Frontal cortex (tissue), 4 donors: ENCODE data around the gene PLEKHS1. TPM values are rescaled to one million over a fixed set of nuclear protein-coding genes. Genes with fewer than 3 reads are reported as not detected.
"Not testable (repeated sequence)": the region's sequence is repeated elsewhere in the genome, so short reads cannot be mapped to it uniquely, and the experiment has no call there.

Source experiments
- DNase-seq, 2 donors: peaks; one replicate each; pipeline ENCODE4 v3.0.0; 2012; ENCODE audit warnings: low spot score in 2 of 2
- FAIRE-seq: peaks from 2 replicates; lab custom pipeline; 2012; peaks lifted over from hg19 to GRCh38; lab: Jason Lieb, UNC
- total RNA-seq: library from RNA; depleted of rRNA; stranded (reverse); fragments of >200 nt; gene quantifications from one replicate; pipeline ENCODE4 v1.2.3, GENCODE V29; 2014
- donor health status: control.
- donor health status: control.
- donor health status: control.

The PLEKHS1 gene
- total RNA-seq, 1 donor from 2014 or later: not detected

GRCh38 chr10:113780681-113781250, 29.3 kb downstream of the PLEKHS1 start:
- no peak for FAIRE-seq
- peak; percentile 16 to 24 for DNase-seq

- FAIRE-seq (no peak), DNase-seq (no peak)
Measured at GRCh38 chr10:113782367-113782766, 30.9 kb downstream of the PLEKHS1 start.

- no peak for DNase-seq
- FAIRE-seq: no peak
Measured at GRCh38 chr10:113782986-113783704, 31.7 kb downstream of the PLEKHS1 start.

- no peak for FAIRE-seq
- DNase-seq: peak in 1 of 2 donors; percentile 13
Measured at GRCh38 chr10:113788604-113789083, 37.2 kb downstream of the PLEKHS1 start.

- DNase-seq: no peak
- no peak for FAIRE-seq
Measured at GRCh38 chr10:113791691-113792090, 40.2 kb downstream of the PLEKHS1 start.

- DNase-seq (no peak), FAIRE-seq (no peak)
Measured at GRCh38 chr10:113801569-113801968, 50.1 kb downstream of the PLEKHS1 start.

GRCh38 chr10:113802997-113803396, 51.5 kb downstream of the PLEKHS1 start:
- DNase-seq (no peak), FAIRE-seq (no peak)

GRCh38 chr10:113806503-113806902, 55.0 kb downstream of the PLEKHS1 start:
- DNase-seq: no peak
- FAIRE-seq: no peak

GRCh38 chr10:113808168-113808567, 56.7 kb downstream of the PLEKHS1 start:
- FAIRE-seq (no peak), DNase-seq (no peak)

- not testable (repeated sequence) for FAIRE-seq
Measured at GRCh38 chr10:113814700-113815099, 63.2 kb downstream of the PLEKHS1 start.

GRCh38 chr10:113819989-113820388, 68.5 kb downstream of the PLEKHS1 start:
- DNase-seq (no peak), FAIRE-seq (no peak)

More at GRCh38 chr10:113814700-113815099, 63.2 kb downstream of the PLEKHS1 start:
- not testable (repeated sequence) for DNase-seq

GRCh38 chr10:113820507-113820906, 69.0 kb downstream of the PLEKHS1 start:
- FAIRE-seq (no peak), DNase-seq (no peak)

- not testable (repeated sequence) for FAIRE-seq, DNase-seq
Measured at GRCh38 chr10:113821306-113821705, 69.8 kb downstream of the PLEKHS1 start.

- FAIRE-seq: no peak
Measured at GRCh38 chr10:113822174-113822573, 70.7 kb downstream of the PLEKHS1 start.

GRCh38 chr10:113823389-113823788, 71.9 kb downstream of the PLEKHS1 start:
- FAIRE-seq (no peak), DNase-seq (no peak)

More at GRCh38 chr10:113822174-113822573, 70.7 kb downstream of the PLEKHS1 start:
- DNase-seq: no peak

- no peak for DNase-seq
- no peak for FAIRE-seq
Measured at GRCh38 chr10:113825791-113826190, 74.3 kb downstream of the PLEKHS1 start.

- DNase-seq, FAIRE-seq: not testable (repeated sequence)
Measured at GRCh38 chr10:113828567-113828966, 77.1 kb downstream of the PLEKHS1 start.
